Tibial nerve (tissue), 4 donors: Measurements from ENCODE around the gene DZANK1.

ENCODE experiments used
- CTCF ChIP-seq, 5 experiments: fragments of 200-600 bp in 3 of 5; fragments of 450-650 bp in 2 of 5; sonication (generic) in 3 of 5; IDR thresholded peaks; one replicate each; pipeline ENCODE4 v1.5.1; 2016 to 2019; ENCODE audit warnings: antibody characterized with exemption in 5 of 5, mild to moderate bottlenecking in 3 of 5, moderate library complexity in 2 of 5
- EP300 ChIP-seq, 2 donors: sonication (generic); formaldehyde crosslinking; IDR thresholded peaks; one replicate each; pipeline ENCODE4 v1.6.1; 2017; ENCODE audit warnings: antibody characterized with exemption in 2 of 2, mild to moderate bottlenecking in 1 of 2

DNA sequence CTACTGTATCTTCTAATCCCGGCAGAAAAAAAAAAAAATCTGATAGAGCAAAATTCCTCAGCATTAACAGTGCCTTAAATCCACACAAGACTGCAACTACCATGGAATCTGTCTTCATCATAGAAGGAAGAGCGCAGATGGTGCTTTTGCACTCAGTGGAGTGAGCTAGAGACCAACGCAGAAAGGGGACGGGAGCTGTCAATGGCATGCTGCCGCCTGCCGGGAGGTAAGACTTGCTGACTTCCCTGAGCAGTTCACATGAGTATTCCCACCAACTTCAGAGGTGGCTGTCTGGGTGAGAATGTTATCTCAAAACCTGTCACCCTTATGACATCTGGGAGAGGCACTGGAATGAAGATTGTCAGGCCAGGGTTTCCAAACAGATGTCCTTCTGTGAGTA lies 35.6 kb downstream of the DZANK1 start:
- TF ChIP-seq CTCF (IDR thresholded peaks at IDR 0.05) (no peak), EP300 (IDR thresholded peaks at IDR 0.05) (no peak)
